Duodenal mucosa (tissue), 2 donors: ENCODE measurements around the gene PSTPIP1.

Experiments used
- H3K27ac ChIP-seq: one replicate; pipeline ENCODE4 v1.7.0; 2013; ENCODE audit warnings: low read depth, low read length
- H3K27me3 ChIP-seq, 2 donors: one replicate each; pipeline ENCODE4 v1.7.0; 2013; ENCODE audit warnings: low read length in 2 of 2, control low read depth in 1 of 2; ENCODE audit not compliant: insufficient read depth in 2 of 2, control insufficient read depth in 1 of 2
- H3K36me3 ChIP-seq, 2 donors: one replicate each; pipeline ENCODE4 v1.7.0; 2013; ENCODE audit warnings: low read length in 2 of 2, control low read depth in 1 of 2; ENCODE audit not compliant: insufficient read depth in 2 of 2, control insufficient read depth in 1 of 2
- H3K4me1 ChIP-seq, 2 donors: one replicate each; pipeline ENCODE4 v1.7.0; 2013; ENCODE audit warnings: low read length in 2 of 2, control low read depth in 1 of 2; ENCODE audit not compliant: insufficient read depth in 2 of 2, control insufficient read depth in 1 of 2
- H3K4me3 ChIP-seq, 2 donors: one replicate each; pipeline ENCODE4 v1.7.0; 2013; ENCODE audit warnings: low read length in 2 of 2, low read depth in 1 of 2
- H3K9ac ChIP-seq, 2 donors: one replicate each; pipeline ENCODE4 v1.7.0; 2013; ENCODE audit warnings: low read length in 2 of 2, low read depth in 1 of 2
- H3K9me3 ChIP-seq, 2 donors: one replicate each; pipeline ENCODE4 v1.7.0; 2013; ENCODE audit warnings: low read length in 2 of 2, control low read depth in 1 of 2; ENCODE audit not compliant: control insufficient read depth in 1 of 2

Gene PSTPIP1

DNA sequence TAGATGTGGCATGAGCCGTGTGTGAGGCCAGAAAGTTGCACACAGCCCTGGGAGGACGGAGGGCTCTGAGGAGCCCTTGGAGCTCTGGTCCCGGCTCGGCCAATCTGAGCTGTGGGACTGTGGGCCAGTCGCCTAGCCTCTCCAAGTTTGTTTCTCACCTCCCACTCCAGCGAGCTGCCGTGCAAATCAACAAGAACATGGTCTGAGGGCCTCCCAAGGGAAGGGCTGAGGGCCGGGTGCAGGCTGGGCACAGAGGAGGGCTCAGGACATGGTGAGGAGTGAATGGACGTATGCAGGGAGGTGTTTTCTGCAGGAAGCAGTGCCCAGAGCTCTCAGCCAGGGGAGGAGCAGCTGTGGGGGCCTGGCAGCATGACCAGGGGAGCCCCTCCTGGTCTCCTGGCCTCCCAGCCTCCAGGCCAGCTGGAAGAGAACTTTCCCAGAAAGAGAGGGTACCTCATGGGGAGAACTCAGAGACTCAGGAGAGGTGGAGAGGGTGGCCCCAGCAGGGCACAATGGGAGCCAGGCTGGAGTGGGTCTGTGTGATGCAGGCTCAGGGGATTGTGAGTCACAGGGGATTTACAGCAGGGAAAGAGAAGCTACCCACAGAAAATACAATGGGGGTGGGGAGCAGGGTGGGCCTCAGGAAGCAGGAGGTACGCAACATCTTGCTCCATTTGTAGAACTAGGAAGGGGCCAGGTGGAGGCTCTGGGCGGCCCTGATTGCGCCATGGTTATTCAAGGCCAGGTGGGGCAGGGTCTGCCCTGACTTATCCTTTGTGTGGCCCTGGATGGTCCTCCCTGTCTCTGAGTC lies 24.8 kb downstream of the PSTPIP1 start:
- H3K27ac ChIP-seq, result no peak overlapping the region

DNA sequence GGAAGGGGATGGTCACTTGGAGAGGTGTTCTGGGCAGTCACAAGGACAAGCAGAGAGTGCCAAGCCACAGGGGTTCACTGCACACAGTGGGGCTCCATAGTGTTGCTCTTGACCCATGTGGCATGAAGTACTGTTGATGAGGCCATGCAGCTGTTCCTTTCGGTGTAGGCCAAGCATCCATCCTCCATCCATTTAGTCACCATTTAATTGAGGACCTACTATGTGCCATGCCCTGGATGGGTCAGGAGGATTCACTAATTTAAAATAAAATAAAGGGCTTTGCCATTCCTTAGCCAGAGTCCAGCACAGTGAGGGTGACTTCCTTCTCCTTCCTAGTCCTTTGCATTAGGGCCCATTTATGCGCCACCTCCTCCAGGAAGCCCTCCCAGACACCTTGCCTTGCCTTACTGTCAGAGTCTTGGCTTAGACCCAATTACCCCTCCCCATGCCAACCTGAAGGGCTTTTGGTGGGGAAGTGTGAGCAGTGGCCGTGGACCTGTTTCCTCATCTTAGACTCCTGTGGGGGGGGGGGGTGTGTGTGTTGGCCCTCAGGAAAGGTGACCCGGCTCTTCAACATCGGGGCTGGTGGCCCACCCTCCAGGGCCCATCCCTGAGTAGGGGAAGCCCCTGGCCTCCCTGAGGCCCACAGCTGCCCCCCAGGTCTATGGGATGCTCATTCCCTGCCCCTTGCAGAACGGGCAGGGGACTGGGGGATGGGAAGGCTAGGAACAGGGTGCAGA lies 25.6 kb downstream of the PSTPIP1 start:
- H3K9ac ChIP-seq, result no peak overlapping the region
- H3K4me1 ChIP-seq, result peaks cover 19 to 26% of the 10 kb centered on the region in 2 donors
- no peak overlapping the region for H3K27ac ChIP-seq
- H3K9me3 ChIP-seq, result no peaks in the 10 kb centered on the region
- no peak overlapping the region for H3K4me3 ChIP-seq
- H3K36me3 ChIP-seq, result no peaks in the 10 kb centered on the region
- H3K27me3 ChIP-seq, result no peaks in the 10 kb centered on the region

More for the DNA sequence above, 24.8 kb downstream of the PSTPIP1 start:
- Histone ChIP-seq H3K4me3 (no peak overlapping the region), H3K27me3 (no peaks in the 10 kb centered on the region), H3K9ac (no peak overlapping the region), H3K9me3 (no peaks in the 10 kb centered on the region), H3K36me3 (no peaks in the 10 kb centered on the region), H3K4me1 (peaks cover 21 to 31% of the 10 kb centered on the region in 2 donors)

DNA sequence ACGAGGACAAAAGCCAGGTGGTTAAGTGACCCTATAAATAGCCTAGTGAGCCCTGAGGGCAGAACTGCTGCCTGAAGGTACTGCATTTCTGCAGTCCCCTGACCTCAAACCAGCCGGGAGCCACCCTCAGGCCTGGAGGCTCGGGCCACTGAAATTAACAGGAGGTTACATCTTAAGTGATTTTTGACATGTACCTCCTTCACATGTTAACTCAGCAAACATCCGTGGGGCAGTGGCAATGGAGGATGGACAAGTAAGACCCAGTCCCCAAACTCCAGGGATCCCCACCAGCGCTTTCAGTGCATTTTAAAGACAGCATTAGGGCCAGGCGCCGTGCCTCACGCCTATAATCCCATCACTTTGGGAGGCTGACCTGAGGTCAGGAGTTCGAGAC lies 26.2 kb downstream of the PSTPIP1 start:
- H3K4me3 ChIP-seq, result no peak overlapping the region
- H3K27me3 ChIP-seq, result no peaks in the 10 kb centered on the region
- H3K36me3 ChIP-seq, result no peaks in the 10 kb centered on the region
- peaks cover 18 to 22% of the 10 kb centered on the region in 2 donors for H3K4me1 ChIP-seq
- H3K9me3 ChIP-seq, result no peaks in the 10 kb centered on the region
- no peak overlapping the region for H3K9ac ChIP-seq
- H3K27ac ChIP-seq, result no peak overlapping the region

DNA sequence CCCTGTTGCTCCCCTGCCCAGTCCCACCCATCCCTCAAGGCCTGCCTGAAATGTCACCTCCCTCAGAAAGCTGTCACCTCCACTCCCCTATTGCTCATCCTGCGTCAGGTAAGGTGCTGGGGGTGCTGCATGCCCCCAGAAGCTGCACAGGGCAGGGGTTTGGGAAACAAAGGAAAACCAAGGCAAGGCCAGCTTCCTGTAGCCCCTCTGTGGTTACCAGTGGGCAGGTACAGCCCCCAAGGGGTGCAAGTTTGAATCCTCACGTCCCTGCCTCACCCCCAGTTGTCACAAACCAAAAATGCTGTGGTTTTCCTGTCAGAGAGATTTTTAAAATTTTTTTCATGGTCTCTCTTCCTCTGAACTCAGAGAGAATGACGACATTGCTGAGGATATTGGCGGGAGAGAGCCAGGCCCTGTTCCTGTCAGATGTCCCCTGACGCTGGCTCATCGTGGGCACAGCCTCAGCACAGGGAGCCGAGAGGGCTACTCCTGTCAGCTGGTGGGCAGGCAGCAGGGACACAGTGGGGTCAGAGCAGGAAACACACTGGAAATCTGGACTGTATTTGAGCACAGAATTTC lies 27.0 kb downstream of the PSTPIP1 start:
- H3K27ac ChIP-seq, result no peak overlapping the region
- H3K4me3 ChIP-seq, result no peak overlapping the region
- H3K9me3 ChIP-seq, result no peaks in the 10 kb centered on the region
- H3K4me1 ChIP-seq, result peaks cover 15 to 16% of the 10 kb centered on the region in 2 donors
- no peaks in the 10 kb centered on the region for H3K27me3 ChIP-seq
- no peaks in the 10 kb centered on the region for H3K36me3 ChIP-seq
- no peak overlapping the region for H3K9ac ChIP-seq

DNA sequence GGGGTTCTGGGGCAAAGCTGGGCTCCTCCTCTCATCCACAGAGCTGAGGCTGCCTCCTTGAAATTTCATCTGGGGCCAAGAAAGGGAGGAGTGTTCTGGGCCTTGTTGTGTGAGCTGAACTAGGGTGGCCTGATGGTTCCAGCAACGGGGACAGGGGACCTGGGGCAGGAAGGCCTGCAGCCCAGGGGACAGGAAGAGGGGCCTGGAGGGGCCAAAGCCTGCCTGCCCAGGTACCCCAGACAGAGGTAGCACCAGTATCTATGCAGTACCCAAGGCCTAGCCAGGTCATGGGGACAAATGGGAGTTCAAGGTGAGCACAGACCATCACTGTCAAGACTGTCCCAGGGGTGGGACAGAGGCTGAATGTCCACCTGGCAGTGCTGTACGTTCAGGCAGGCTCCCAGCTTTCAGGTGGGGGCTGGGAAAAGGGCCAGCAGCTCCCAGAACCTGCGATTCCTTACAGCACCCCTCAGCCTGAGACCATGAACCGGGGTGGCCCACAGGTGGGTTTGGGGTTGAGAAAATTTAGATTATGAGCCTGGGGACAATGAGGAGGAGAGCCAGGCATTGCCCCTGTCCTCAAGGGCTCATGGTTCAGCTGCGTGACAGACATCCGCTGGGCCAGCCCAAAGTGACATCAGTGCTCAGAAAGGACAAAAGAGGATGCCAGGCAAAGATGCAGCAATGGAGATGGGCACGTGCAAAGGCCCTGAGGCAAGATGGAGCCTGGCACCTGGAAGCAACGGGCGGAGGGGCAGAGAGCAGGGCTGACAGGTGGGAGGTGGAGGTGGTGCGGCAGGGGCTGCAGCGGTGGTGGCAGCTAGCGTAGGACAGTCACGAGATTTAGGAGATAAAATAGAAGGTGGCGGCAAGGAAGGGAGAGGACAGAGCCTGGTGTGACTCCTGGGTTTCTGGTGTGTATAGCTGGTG lies 28.0 kb downstream of the PSTPIP1 start:
- Histone ChIP-seq H3K4me1 (peaks cover 5 to 6% of the 10 kb centered on the region in 2 donors), H3K36me3 (no peaks in the 10 kb centered on the region), H3K27me3 (no peaks in the 10 kb centered on the region), H3K9ac (no peak overlapping the region), H3K9me3 (no peaks in the 10 kb centered on the region), H3K27ac (no peak overlapping the region), H3K4me3 (no peak overlapping the region)

DNA sequence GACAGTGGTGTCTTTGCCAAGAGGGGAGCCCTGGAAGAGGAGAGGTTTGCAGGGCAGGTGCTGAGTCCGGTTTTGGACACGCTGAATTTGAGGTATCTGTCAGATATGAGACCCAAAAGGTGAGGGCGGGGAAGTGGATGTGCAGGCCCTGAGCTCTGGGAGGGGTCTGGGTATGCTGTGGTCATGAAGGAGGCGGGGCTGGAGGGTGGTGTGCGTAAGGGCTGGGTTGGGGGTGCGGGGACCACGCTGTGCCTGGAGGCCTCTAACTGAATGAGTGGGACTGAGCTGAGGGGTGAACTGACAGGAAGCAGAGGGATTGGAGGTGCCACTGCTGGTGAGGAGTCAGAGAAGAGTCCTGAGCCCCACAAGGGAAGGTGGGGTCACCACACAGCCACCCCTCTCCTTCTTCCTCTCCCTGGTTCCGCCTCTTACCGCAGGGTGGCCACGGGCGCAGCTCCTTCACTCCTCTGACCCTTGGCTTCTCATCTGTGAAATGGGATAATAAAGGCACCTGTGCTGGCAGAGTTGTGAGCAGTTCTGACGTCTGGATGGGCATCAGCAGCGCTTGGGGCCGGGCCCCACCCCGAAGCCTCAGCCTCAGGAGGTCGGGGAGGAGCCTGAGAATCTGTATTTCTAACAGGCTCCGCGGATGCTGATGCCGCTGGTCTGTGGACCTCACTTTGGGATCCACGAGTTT lies 28.8 kb downstream of the PSTPIP1 start:
- peaks cover 5 to 8% of the 10 kb centered on the region in 2 donors for H3K4me1 ChIP-seq
- no peaks in the 10 kb centered on the region for H3K27me3 ChIP-seq
- no peak overlapping the region for H3K9ac ChIP-seq
- no peaks in the 10 kb centered on the region for H3K36me3 ChIP-seq
- H3K4me3 ChIP-seq, result no peak overlapping the region
- no peak overlapping the region for H3K27ac ChIP-seq
- H3K9me3 ChIP-seq, result no peaks in the 10 kb centered on the region

DNA sequence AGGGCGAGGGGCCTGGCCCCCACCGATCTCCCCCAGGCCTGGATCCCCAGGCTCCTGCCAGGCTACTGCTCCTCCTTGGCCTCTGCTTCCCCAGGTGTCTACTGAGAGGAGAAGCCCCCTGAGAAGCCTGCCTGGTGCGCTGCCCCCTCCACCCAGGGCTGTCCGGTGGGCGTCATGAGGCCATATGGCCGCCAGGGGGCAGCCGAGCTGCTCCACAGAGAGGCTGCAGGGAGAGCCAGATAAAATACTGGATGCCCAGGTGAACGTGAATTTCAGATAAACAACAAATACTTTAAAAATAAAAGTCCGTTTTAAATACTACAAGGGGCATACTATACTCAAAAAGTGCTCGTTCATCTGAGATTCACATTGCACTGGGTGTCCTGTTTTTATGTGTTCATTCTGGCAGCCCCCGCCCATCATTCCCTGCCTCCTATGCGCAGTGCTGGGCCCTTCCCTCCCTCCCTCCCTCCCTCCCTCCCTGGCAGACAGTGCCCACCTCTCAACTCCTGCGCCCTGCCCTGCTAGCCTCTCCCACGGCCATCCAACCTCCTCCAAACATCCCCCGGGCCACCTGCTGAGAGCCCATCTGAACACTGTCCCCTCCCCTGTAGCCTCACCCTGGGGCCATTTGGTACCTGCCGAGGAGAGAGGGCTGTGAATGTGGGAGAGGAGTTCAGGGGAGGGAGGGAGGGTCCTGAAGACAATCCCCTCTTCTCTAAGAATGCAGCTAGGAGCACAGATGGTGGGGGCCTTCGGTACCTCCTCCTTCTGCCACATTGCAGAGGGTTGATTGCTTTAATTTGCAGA lies 29.6 kb downstream of the PSTPIP1 start:
- H3K9me3 ChIP-seq, result no peaks in the 10 kb centered on the region
- no peak overlapping the region for H3K27ac ChIP-seq
- H3K4me1 ChIP-seq, result peaks cover 6 to 14% of the 10 kb centered on the region in 2 donors
- no peaks in the 10 kb centered on the region for H3K27me3 ChIP-seq
- H3K9ac ChIP-seq, result no peak overlapping the region
- H3K4me3 ChIP-seq, result no peak overlapping the region
- H3K36me3 ChIP-seq, result no peaks in the 10 kb centered on the region

DNA sequence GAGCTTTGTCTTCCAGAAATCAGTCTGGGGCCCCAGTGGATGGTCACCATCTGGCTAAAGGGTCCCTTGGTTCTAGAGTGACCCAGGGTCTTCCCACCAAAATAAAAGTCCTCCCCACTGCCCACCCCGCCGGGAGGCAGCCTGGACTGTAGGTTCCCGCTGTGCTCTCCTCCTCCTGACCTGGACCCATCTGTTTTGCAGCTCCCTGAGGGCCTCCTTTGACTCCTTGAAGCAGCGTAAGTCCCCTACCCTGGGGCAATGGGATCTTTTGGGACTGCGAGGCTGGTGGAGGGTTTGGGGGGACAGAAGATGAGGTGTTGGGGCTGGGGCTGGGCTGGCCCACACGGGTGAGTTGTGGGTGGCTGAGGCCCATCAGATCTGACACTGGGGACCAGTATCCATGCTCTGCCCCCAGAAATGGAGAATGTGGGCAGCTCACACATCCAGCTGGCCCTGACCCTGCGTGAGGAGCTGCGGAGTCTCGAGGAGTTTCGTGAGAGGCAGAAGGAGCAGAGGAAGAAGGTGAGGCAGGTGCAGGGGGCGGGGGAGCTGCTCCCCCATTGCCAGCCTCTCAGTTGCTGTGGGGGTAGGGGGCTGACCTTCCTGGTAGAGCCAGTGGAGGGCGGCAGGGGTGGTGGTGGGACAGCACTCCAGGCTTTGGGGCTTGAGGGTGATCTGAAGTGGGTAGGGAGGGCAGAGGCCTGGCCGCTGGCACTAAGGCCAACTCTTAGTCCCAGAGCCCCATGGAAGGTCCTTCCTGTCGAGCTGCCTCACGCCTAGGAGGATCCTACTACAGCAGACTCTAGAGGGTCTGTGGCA lies 30.4 kb downstream of the PSTPIP1 start:
- no peaks in the 10 kb centered on the region for H3K36me3 ChIP-seq

More for the DNA sequence above, 30.4 kb downstream of the PSTPIP1 start:
- Histone ChIP-seq H3K9ac (no peak overlapping the region), H3K27ac (no peak overlapping the region), H3K9me3 (no peaks in the 10 kb centered on the region), H3K27me3 (no peaks in the 10 kb centered on the region), H3K4me1 (peaks cover 7 to 22% of the 10 kb centered on the region in 2 donors), H3K4me3 (no peak overlapping the region)
